Measurements from ENCODE around the gene IL1RAP. TPM values are rescaled to one million over a fixed set of nuclear protein-coding genes. Genes with fewer than 3 reads are reported as not detected.

IL1RAP gene
- total and polyA plus RNA-seq, 9 of the 15 experiments (the other 6 are each of a cell fraction or from before 2014, with no cell fraction given): 0.23 to 1.8 (median 0.88) TPM

GRCh38 chr3:190486533-190486864 is 27.4 kb upstream of the IL1RAP start:
- Histone ChIP-seq H3K4me1 (replicated peaks in 1 of 2; ENCODE audit: control insufficient read depth in 2 of 2, insufficient read depth in 2 of 2, low read length in 2 of 2) (no peaks in the 10 kb centered on the region), H3K9ac (ENCODE audit: insufficient read depth in 1 of 2, low read depth in 2 of 2, low read length in 2 of 2) (no peak overlapping the region), H2AFZ (ENCODE audit: low read depth, low read length) (no peak overlapping the region), H3K4me3 (no peak overlapping the region), H3K36me3 (ENCODE audit: control insufficient read depth, insufficient read depth, low read length) (no peaks in the 10 kb centered on the region), H3K9me3 (replicated peaks; ENCODE audit: control insufficient read depth, insufficient read depth, low read depth, low read length) (no peaks in the 10 kb centered on the region), H4K20me1 (replicated peaks; ENCODE audit: control insufficient read depth, insufficient read depth, low read length) (no peaks in the 10 kb centered on the region), H3K27me3 (ENCODE audit: control insufficient read depth in 2 of 2, insufficient read depth in 2 of 2, low read length in 2 of 2) (no peaks in the 10 kb centered on the region), H3K27ac (ENCODE audit: extremely low read depth, low read depth, low read length) (no peak overlapping the region), H3K9me1 (ENCODE audit: control insufficient read depth, insufficient read depth, low read length) (no peaks in the 10 kb centered on the region), H3K4me2 (ENCODE audit: insufficient read depth, low read length) (no peak overlapping the region), H3K79me2 (ENCODE audit: control insufficient read depth, insufficient read depth, low read length) (no peaks in the 10 kb centered on the region)
- ATAC-seq (no peak), DNase-seq (ENCODE audit: extremely low read depth in 1 of 4, low spot score in 3 of 4) (no peak), FAIRE-seq (no peak)
- ChIA-PET POLR2A (no interaction called here), CTCF (ENCODE audit: low intra/inter-chr PET ratio) (no interaction called here)
- in situ Hi-C loops (cut with MboI): no loop called here
- WGBS (ENCODE audit: insufficient coverage, low coverage, missing lambda C conversion rate): 0% methylated on average over 1 of the region's 1 CpG
- no TSS peak for BruUV-seq (replicated peaks)
- TF ChIP-seq ZNF212 (CRISPR knock-in tag; IDR thresholded peaks at IDR 0.05) (no peak), HIVEP1 (CRISPR knock-in tag; IDR thresholded peaks at IDR 0.05) (no peak), RAD51 (IDR thresholded peaks at IDR 0.05; ENCODE audit: borderline replicate concordance, low read depth) (no peak), EP300 (IDR thresholded peaks at IDR 0.05; ENCODE audit: low read length) (no peak), COPS2 (conservative IDR thresholded peaks at IDR 0.05) (no peak), JUND (IDR thresholded peaks at IDR 0.05; ENCODE audit: borderline replicate concordance, low read depth, low read length) (no peak), JUND (tag; IDR thresholded peaks at IDR 0.05; ENCODE audit: borderline replicate concordance, low read depth, low read length) (no peak), ZNF584 (CRISPR knock-in tag; IDR thresholded peaks at IDR 0.05; ENCODE audit: low read depth) (no peak), ZBTB12 (CRISPR knock-in tag; IDR thresholded peaks at IDR 0.05) (no peak), ZEB2 (IDR thresholded peaks at IDR 0.05) (no peak), KDM4B (IDR thresholded peaks at IDR 0.05; ENCODE audit: borderline replicate concordance in 2 of 2, low read depth in 1 of 2) (no peak), ZBTB2 (IDR thresholded peaks at IDR 0.05) (no peak), CLOCK (CRISPR knock-in tag; IDR thresholded peaks at IDR 0.05; ENCODE audit: borderline replicate concordance) (no peak), ZNF124 (CRISPR knock-in tag; IDR thresholded peaks at IDR 0.05) (no peak)
- intact Hi-C loops (cut with micrococcal nuclease): no loop called here
